HepG2 (cell line): ENCODE measurements around the gene DPH2. TPM values are rescaled to one million over a fixed set of nuclear protein-coding genes. Genes with fewer than 3 reads are reported as not detected.

Source experiments
- ARHGAP35 ChIP-seq: sonication (generic); formaldehyde crosslinking; IDR thresholded peaks from 2 replicates; pipeline ENCODE4 v1.9.0; 2022; ENCODE audit warnings: mild to moderate bottlenecking, inconsistent platforms, moderate library complexity, missing genetic modification reagents, borderline replicate concordance
- ATRX ChIP-seq: sonication (generic); formaldehyde crosslinking; IDR thresholded peaks from 2 replicates; pipeline ENCODE4 v1.4.0; 2020; ENCODE audit warnings: missing genetic modification reagents, borderline replicate concordance
- HNF1B ChIP-seq: sonication (generic); formaldehyde crosslinking; IDR thresholded peaks from 2 replicates; pipeline ENCODE4 v1.5.1; 2020; ENCODE audit warnings: mild to moderate bottlenecking, moderate library complexity, missing genetic modification reagents
- IRF2 ChIP-seq: IDR thresholded peaks from 2 replicates; pipeline ENCODE4 v1.6.1; 2018; ENCODE audit warnings: missing genetic modification reagents, missing compliant biosample characterization
- MAX ChIP-seq: IDR thresholded peaks from 2 replicates; pipeline ENCODE4 v1.6.1; 2012; ENCODE audit warnings: inconsistent platforms
- MED8 ChIP-seq: sonication (generic); formaldehyde crosslinking; IDR thresholded peaks from 2 replicates; pipeline ENCODE4 v1.8.1; 2023; ENCODE audit warnings: mild to moderate bottlenecking, missing genetic modification reagents; ENCODE audit not compliant: insufficient replicate concordance
- NFKBIZ ChIP-seq: IDR thresholded peaks from 2 replicates; pipeline ENCODE4 v1.6.1; 2018; ENCODE audit warnings: missing genetic modification reagents, missing compliant biosample characterization
- NR2F2 ChIP-seq: IDR thresholded peaks from 2 replicates; pipeline ENCODE4 v1.6.1; 2012; ENCODE audit warnings: low read depth, inconsistent platforms, borderline replicate concordance
- RNF219 ChIP-seq: sonication (generic); formaldehyde crosslinking; IDR thresholded peaks from 2 replicates; pipeline ENCODE4 v1.5.0; 2020; ENCODE audit warnings: mild to moderate bottlenecking, missing genetic modification reagents
- SMAD3 ChIP-seq: sonication (generic); formaldehyde crosslinking; IDR thresholded peaks from 2 replicates; pipeline ENCODE4 v1.4.0; 2020; ENCODE audit warnings: missing genetic modification reagents
- SRY ChIP-seq: sonication (generic); formaldehyde crosslinking; IDR thresholded peaks from 2 replicates; pipeline ENCODE4 v1.8.0; 2022; ENCODE audit warnings: mild to moderate bottlenecking, missing genetic modification reagents
- TAF15 ChIP-seq: fragments of 200-400 bp; formaldehyde crosslinking; IDR thresholded peaks from one replicate; pipeline ENCODE4 v1.6.1; 2018; ENCODE audit warnings: mild to moderate bottlenecking, low read depth, low read length; ENCODE audit not compliant: poor library complexity, severe bottlenecking
- TARDBP ChIP-seq: sonication (generic); formaldehyde crosslinking; IDR thresholded peaks from 2 replicates; pipeline ENCODE4 v1.8.0; 2022; ENCODE audit warnings: mild to moderate bottlenecking, missing genetic modification reagents
- TBX2 ChIP-seq: sonication (generic); formaldehyde crosslinking; IDR thresholded peaks from 2 replicates; pipeline ENCODE4 v1.5.0; 2020; ENCODE audit warnings: missing genetic modification reagents, mild to moderate bottlenecking, borderline replicate concordance
- TOPORS ChIP-seq: sonication (generic); formaldehyde crosslinking; IDR thresholded peaks from 2 replicates; pipeline ENCODE4 v1.8.0; 2023; ENCODE audit warnings: mild to moderate bottlenecking, missing genetic modification reagents
- ZFP91 ChIP-seq: sonication (generic); formaldehyde crosslinking; IDR thresholded peaks from 2 replicates; pipeline ENCODE4 v1.9.0; 2022; ENCODE audit warnings: missing genetic modification reagents, mild to moderate bottlenecking, borderline replicate concordance
- ZFX ChIP-seq: sonication (generic); formaldehyde crosslinking; IDR thresholded peaks from 2 replicates; pipeline ENCODE4 v1.4.0; 2020; ENCODE audit warnings: mild to moderate bottlenecking, low read depth, missing genetic modification reagents, moderate library complexity
- ZNF180 ChIP-seq: sonication (generic); formaldehyde crosslinking; IDR thresholded peaks from 2 replicates; pipeline ENCODE4 v1.4.0; 2020; ENCODE audit warnings: low read depth, missing genetic modification reagents, borderline replicate concordance
- ZNF263 ChIP-seq: sonication (generic); formaldehyde crosslinking; IDR thresholded peaks from 2 replicates; pipeline ENCODE4 v1.4.0; 2020; ENCODE audit warnings: missing genetic modification reagents
- ZNF326 ChIP-seq: sonication (generic); formaldehyde crosslinking; IDR thresholded peaks from 2 replicates; pipeline ENCODE4 v1.4.0; 2020; ENCODE audit warnings: missing genetic modification reagents, borderline replicate concordance
- ZNF441 ChIP-seq: sonication (generic); formaldehyde crosslinking; IDR thresholded peaks from 2 replicates; pipeline ENCODE4 v1.7.0; 2021; ENCODE audit warnings: missing genetic modification reagents, borderline replicate concordance
- ZNF83 ChIP-seq: sonication (generic); formaldehyde crosslinking; IDR thresholded peaks from 2 replicates; pipeline ENCODE4 v1.4.0; 2020; ENCODE audit warnings: missing genetic modification reagents, mild to moderate bottlenecking, borderline replicate concordance
- ZNF839 ChIP-seq: sonication (generic); formaldehyde crosslinking; IDR thresholded peaks from 2 replicates; pipeline ENCODE4 v1.4.0; 2020; ENCODE audit warnings: missing genetic modification reagents, mild to moderate bottlenecking, borderline replicate concordance
- polyA plus RNA-seq, 8 experiments: library from polyadenylated mRNA; depleted of rRNA in 3 of 8; stranded (reverse) in 7 of 8; unstranded in 1 of 8; fragments of >200 nt; fragmentation: Illumina TruSeq in 4 of 8; extraction: Trizol in 4 of 8; gene quantifications; 2 replicates each; pipeline versions ENCODE4 v1.2.1 to v1.2.3, GENCODE V29; 2011 to 2016; ENCODE audit warnings: low read depth in 4 of 8, missing spikeins in 1 of 8, mixed read lengths in 1 of 8; ENCODE audit not compliant: insufficient read depth in 1 of 8
- total RNA-seq, 5 experiments: library from RNA; depleted of rRNA; stranded (reverse); fragments of >200 nt; fragmentation: Illumina TruSeq; extraction: Trizol; gene quantifications; 2 replicates each; pipeline ENCODE4 v1.2.3, GENCODE V29; 2016; ENCODE audit warnings: low read depth in 1 of 5

The DPH2 gene
- total and polyA plus RNA-seq, 2 of the 13 experiments (the other 11 are each of a cell fraction or from before 2014, with no cell fraction given) = 32.2 to 38.3 TPM

- no peak for TF ChIP-seq TAF15
- TF ChIP-seq ATRX = no peak
- TF ChIP-seq ZNF180 (CRISPR knock-in tag) = no peak
- peak; percentile 42; the same call in 1 of the 2 replicates for TF ChIP-seq TBX2 (CRISPR knock-in tag)
- peak; percentile 39; the same call in 1 of the 2 replicates for TF ChIP-seq ARHGAP35 (CRISPR knock-in tag)
- peak; percentile 65; the same call in 1 of the 2 replicates for TF ChIP-seq ZFP91 (CRISPR knock-in tag)
- peak; percentile 67; the same call in 1 of the 2 replicates for TF ChIP-seq ZNF839 (CRISPR knock-in tag)
- peak; percentile 97 for TF ChIP-seq MAX
- TF ChIP-seq ZNF326 (CRISPR knock-in tag) = no peak
- TF ChIP-seq ZFX = peak; percentile 84
- TF ChIP-seq ZNF263 (CRISPR knock-in tag) = no peak
- TF ChIP-seq ZNF441 (CRISPR knock-in tag) = no peak
- no peak for TF ChIP-seq RNF219 (CRISPR knock-in tag)
- TF ChIP-seq NFKBIZ (CRISPR knock-in tag) = peak; percentile 50; the same call in 1 of the 2 replicates
- no peak for TF ChIP-seq SRY (CRISPR knock-in tag)
- 0 out of 2 replicates have a peak, but pooled peaks have one; percentile 27 for TF ChIP-seq HNF1B (CRISPR knock-in tag)
- TF ChIP-seq TARDBP (CRISPR knock-in tag) = peak; percentile 21; the same call in 1 of the 2 replicates
- no peak for TF ChIP-seq SMAD3 (CRISPR knock-in tag)
- TF ChIP-seq IRF2 = no peak
- TF ChIP-seq MED8 = peak; percentile 67
- TF ChIP-seq NR2F2 = no peak
- TF ChIP-seq ZNF83 (CRISPR knock-in tag) = 0 out of 2 replicates have a peak, but pooled peaks have one; percentile 26
- TF ChIP-seq TOPORS (CRISPR knock-in tag) = 0 out of 2 replicates have a peak, but pooled peaks have one; percentile 41
Measured at GRCh38 chr1:43979528-43980254, 9.9 kb downstream of the DPH2 start (continued).
